H1 (cell line): ENCODE data around the gene FAAH. TPM values are rescaled to one million over a fixed set of nuclear protein-coding genes. Genes with fewer than 3 reads are reported as not detected.

Experiments used
- BACH1 ChIP-seq: IDR thresholded peaks from 2 replicates; pipeline ENCODE4 v1.6.1; 2012; ENCODE audit warnings: low read length, improper control_type of control experiment
- BRCA1 ChIP-seq: IDR thresholded peaks from 2 replicates; pipeline ENCODE4 v1.6.1; 2012; ENCODE audit warnings: low read depth, low read length, improper control_type of control experiment
- CBX5 ChIP-seq: fragments of 300-800, 300-1000 bp; sonication (generic); IDR thresholded peaks from 2 replicates; pipeline ENCODE4 v1.7.1; 2016; ENCODE audit warnings: antibody characterized with exemption, low read length, low read depth
- CEBPB ChIP-seq: IDR thresholded peaks from 2 replicates; pipeline ENCODE4 v1.6.1; 2012; ENCODE audit warnings: low read depth, low read length
- EP300 ChIP-seq, 2 experiments: IDR thresholded peaks; 1 replicate in 1 of 2; 2 replicates in 1 of 2; pipeline ENCODE4 v1.6.1; 2011 to 2012; ENCODE audit warnings: low read depth in 2 of 2, low read length in 2 of 2, mild to moderate bottlenecking in 2 of 2, borderline replicate concordance in 1 of 2, inconsistent platforms in 1 of 2, moderate library complexity in 1 of 2
- FOSL1 ChIP-seq: IDR thresholded peaks from 2 replicates; pipeline ENCODE4 v1.6.1; 2011; ENCODE audit warnings: mild to moderate bottlenecking, low read depth, low read length, moderate library complexity; ENCODE audit not compliant: insufficient read depth
- GABPA ChIP-seq: IDR thresholded peaks from 2 replicates; pipeline ENCODE4 v1.6.1; 2011; ENCODE audit warnings: mild to moderate bottlenecking, low read length, moderate library complexity, borderline replicate concordance; ENCODE audit not compliant: insufficient read depth
- GTF2F1 ChIP-seq: IDR thresholded peaks from 2 replicates; pipeline ENCODE4 v1.6.1; 2012; ENCODE audit warnings: low read depth, low read length, improper control_type of control experiment, borderline replicate concordance
- HDAC2 ChIP-seq, 2 experiments: fragments of 300-600 bp in 1 of 2; sonication (generic) in 1 of 2; IDR thresholded peaks; 2 replicates each; pipeline ENCODE4 v1.6.1; 2011 to 2012; ENCODE audit warnings: low read depth in 2 of 2, low read length in 2 of 2, mild to moderate bottlenecking in 2 of 2, moderate library complexity in 2 of 2, borderline replicate concordance in 1 of 2, inconsistent platforms in 1 of 2
- HDAC6 ChIP-seq: IDR thresholded peaks from one replicate; pipeline ENCODE4 v1.7.1; 2012; ENCODE audit warnings: low read depth, mild to moderate bottlenecking, inconsistent platforms, low read length, moderate library complexity
- JUN ChIP-seq: IDR thresholded peaks from 2 replicates; pipeline ENCODE4 v1.6.1; 2011; ENCODE audit warnings: low read depth, mild to moderate bottlenecking, improper control_type of control experiment, low read length
- JUND ChIP-seq: IDR thresholded peaks from 2 replicates; pipeline ENCODE4 v1.6.1; 2011; ENCODE audit warnings: mild to moderate bottlenecking, improper control_type of control experiment, low read length
- KDM1A ChIP-seq: fragments of 200-600, 300-600 bp; sonication (generic); IDR thresholded peaks from 2 replicates; pipeline ENCODE4 v1.7.1; 2016; ENCODE audit warnings: mild to moderate bottlenecking, low read length, borderline replicate concordance
- KDM5A ChIP-seq: fragments of 200-600 bp; IDR thresholded peaks from 2 replicates; pipeline ENCODE4 v1.7.1; 2012; ENCODE audit warnings: mild to moderate bottlenecking, low read length, inconsistent platforms, mixed read lengths
- NANOG ChIP-seq: IDR thresholded peaks from 2 replicates; pipeline ENCODE4 v1.6.1; 2011; ENCODE audit warnings: low read length, low read depth, mild to moderate bottlenecking, inconsistent platforms; ENCODE audit not compliant: insufficient read depth, poor library complexity, severe bottlenecking
- NRF1 ChIP-seq: IDR thresholded peaks from 2 replicates; pipeline ENCODE4 v1.6.1; 2011; ENCODE audit warnings: mild to moderate bottlenecking, low read depth, low read length, improper control_type of control experiment
- POLR2A ChIP-seq, 2 experiments: IDR thresholded peaks; 1 replicate in 1 of 2; 2 replicates in 1 of 2; pipeline ENCODE4 v1.6.1; 2011; ENCODE audit warnings: low read depth in 2 of 2, low read length in 2 of 2, mild to moderate bottlenecking in 2 of 2; ENCODE audit errors: control extremely low read depth in 1 of 2
- SIRT6 ChIP-seq: IDR thresholded peaks from one replicate; pipeline ENCODE4 v1.7.1; 2012; ENCODE audit warnings: low read length, inconsistent platforms
- SIX5 ChIP-seq: IDR thresholded peaks from 2 replicates; pipeline ENCODE4 v1.6.1; 2011; ENCODE audit warnings: mild to moderate bottlenecking, low read depth, low read length
- SP2 ChIP-seq: IDR thresholded peaks from 2 replicates; pipeline ENCODE4 v1.6.1; 2012; ENCODE audit warnings: mild to moderate bottlenecking, low read length, inconsistent platforms
- SP4 ChIP-seq: IDR thresholded peaks from 2 replicates; pipeline ENCODE4 v1.6.1; 2012; ENCODE audit warnings: low read length, inconsistent platforms
- SUZ12 ChIP-seq: fragments of 200-600 bp; sonication (generic); IDR thresholded peaks from 2 replicates; pipeline ENCODE4 v1.6.1; 2012; ENCODE audit warnings: mild to moderate bottlenecking, inconsistent platforms, low read length, moderate library complexity, mixed read lengths
- TAF7 ChIP-seq: optimal IDR thresholded peaks from 2 replicates; pipeline ENCODE3; 2011; ENCODE audit warnings: low read depth, mild to moderate bottlenecking, inconsistent platforms, low read length, moderate library complexity, borderline replicate concordance
- TCF12 ChIP-seq: IDR thresholded peaks from 2 replicates; pipeline ENCODE4 v1.6.1; 2011; ENCODE audit warnings: low read depth, mild to moderate bottlenecking, low read length
- YY1 ChIP-seq: IDR thresholded peaks from 2 replicates; pipeline ENCODE4 v1.6.1; 2011; ENCODE audit warnings: low read depth, mild to moderate bottlenecking, low read length
- polyA plus RNA-seq, 7 experiments: library from polyadenylated mRNA; depleted of rRNA in 3 of 7; stranded (reverse) in 5 of 7; unstranded in 2 of 7; fragments of >200 nt in 5 of 7; fragments of 200-250 nt in 2 of 7; gene quantifications; 1 replicate in 5 of 7; 2 replicates in 1 of 7; 4 replicates in 1 of 7; pipeline versions ENCODE4 v1.2.1 to v1.2.3, GENCODE V29; 2011 to 2013; ENCODE audit warnings: missing spikeins in 2 of 7, mixed read lengths in 2 of 7
- total RNA-seq: library from RNA; stranded (reverse); fragmentation: NEBNext Ultra II Directional; extraction: Animal tissue kit (Norgen Biotek cat#: 25700); gene quantifications from 2 replicates; pipeline ENCODE4 v1.2.1, GENCODE V29; 2021
- TF ChIP-seq, protein P1 (sequence below): IDR thresholded peaks from 2 replicates; pipeline ENCODE4 v1.6.1; 2012; ENCODE audit warnings: inconsistent platforms

Gene FAAH
- total and polyA plus RNA-seq, 2 of the 8 experiments (the other 6 are each of a cell fraction or from before 2014, with no cell fraction given), result 41.2 to 47.3 TPM

DNA sequence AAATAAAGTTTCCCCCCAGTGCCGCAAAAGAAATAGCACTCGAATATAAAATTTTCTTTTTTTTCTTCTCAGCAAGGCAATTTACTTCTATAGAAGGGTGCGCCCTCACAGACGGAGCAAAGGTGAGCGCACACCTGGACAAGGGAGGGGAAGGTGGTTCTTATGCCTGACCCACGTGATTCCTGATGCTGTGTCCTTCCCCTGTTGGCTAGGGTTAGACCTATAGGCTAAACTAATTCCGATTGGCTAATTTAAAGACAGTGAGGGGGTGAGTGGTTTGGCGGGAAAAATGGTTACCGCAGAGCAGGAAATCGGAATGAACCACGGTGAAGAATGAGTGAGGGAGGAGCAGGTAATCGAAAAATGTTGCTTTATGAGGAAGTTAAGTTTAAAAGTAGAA is 607 bp upstream of the FAAH start (continued):
- no peak for TF ChIP-seq BACH1
- no peak for TF ChIP-seq SUZ12
- 0 out of 2 replicates have a peak, but pooled peaks have one; percentile 23 for TF ChIP-seq SP4
- no peak for TF ChIP-seq JUND
- TF ChIP-seq CBX5, result no peak
- peak in 1 of 2 experiments; percentile 21; a peak in 1 of 3 replicates for TF ChIP-seq POLR2A (IDR thresholded peaks at IDR 0.05; ENCODE audit: control extremely low read depth in 1 of 2, low read depth in 2 of 2, low read length in 2 of 2)
- TF ChIP-seq, protein P1, sequence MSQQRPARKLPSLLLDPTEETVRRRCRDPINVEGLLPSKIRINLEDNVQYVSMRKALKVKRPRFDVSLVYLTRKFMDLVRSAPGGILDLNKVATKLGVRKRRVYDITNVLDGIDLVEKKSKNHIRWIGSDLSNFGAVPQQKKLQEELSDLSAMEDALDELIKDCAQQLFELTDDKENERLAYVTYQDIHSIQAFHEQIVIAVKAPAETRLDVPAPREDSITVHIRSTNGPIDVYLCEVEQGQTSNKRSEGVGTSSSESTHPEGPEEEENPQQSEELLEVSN, result no peak; the same call in none of the 2 replicates
- TF ChIP-seq NANOG, result no peak
- TF ChIP-seq YY1, result no peak
- 0 out of 2 replicates have a peak, but pooled peaks have one; percentile 10 for TF ChIP-seq GTF2F1
- TF ChIP-seq BRCA1, result no peak
- no peak for TF ChIP-seq SIX5
- TF ChIP-seq CEBPB, result no peak
- no peak for TF ChIP-seq SP2
- TF ChIP-seq NRF1, result no peak
- no peak for TF ChIP-seq GABPA
- TF ChIP-seq KDM1A, result no peak
- no peak for TF ChIP-seq TAF7
- no peak for TF ChIP-seq SIRT6
- no peak for TF ChIP-seq KDM5A
- TF ChIP-seq HDAC6, result no peak
- peak in 1 of 2 experiments; percentile 46; a peak in 1 of 4 replicates for TF ChIP-seq HDAC2 (IDR thresholded peaks at IDR 0.05; ENCODE audit: borderline replicate concordance in 1 of 2, low read depth in 2 of 2, low read length in 2 of 2)
- no peak for TF ChIP-seq JUN
- no peak for TF ChIP-seq EP300 (IDR thresholded peaks at IDR 0.05; ENCODE audit: borderline replicate concordance in 1 of 2, low read depth in 2 of 2, low read length in 2 of 2)
- TF ChIP-seq FOSL1, result no peak
- TF ChIP-seq TCF12, result 0 out of 2 replicates have a peak, but pooled peaks have one; percentile 3
